ENCODE measurements around the gene TBL1X. TPM values are rescaled to one million over a fixed set of nuclear protein-coding genes. Genes with fewer than 3 reads are reported as not detected.

The TBL1X gene
- total RNA-seq, 6 experiments from 2014 or later = 18.0 to 40.7 (median 20.8) TPM

DNA sequence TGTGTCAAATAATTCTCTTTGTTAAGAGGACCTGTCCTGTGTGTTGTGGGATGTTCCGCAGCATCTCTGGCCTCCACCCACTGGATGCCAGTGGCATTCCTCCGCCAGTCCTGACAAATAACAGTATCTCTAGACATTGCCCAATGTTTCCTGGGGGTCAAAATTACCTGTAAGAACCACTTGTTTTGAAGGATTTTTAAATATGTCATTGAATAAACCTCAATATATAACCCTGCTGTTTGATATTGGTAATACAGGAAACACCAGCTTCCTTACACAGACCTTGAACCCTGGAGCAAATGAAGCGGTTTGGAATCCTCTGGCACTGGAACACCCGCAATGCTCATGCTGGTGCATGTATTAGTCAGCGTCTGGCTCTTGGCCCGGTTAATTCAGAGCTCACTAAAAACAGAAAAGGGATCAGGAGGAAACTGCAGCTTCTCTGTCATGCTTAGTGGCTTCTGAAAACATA is 101.3 kb downstream of the TBL1X start:
- DNase-seq (peak; percentile 78 to 85 (median 79)), ATAC-seq (peak; percentile 89 to 97 (median 94))
- WGBS (ENCODE audit: insufficient coverage, low coverage, low lambda C conversion rate, missing lambda C conversion rate) = 17% methylated on average over 6 of the region's 6 CpGs
- Histone ChIP-seq H3K27ac (peak overlapping the region in 2 of 3 donors; percentile 24 to 27), H3K4me1 (peaks cover 0 to 21% (median 5%) of the 10 kb centered on the region in 4 donors), H3K27me3 (no peaks in the 10 kb centered on the region), H3K9me3 (no peaks in the 10 kb centered on the region), H3K36me3 (no peaks in the 10 kb centered on the region), H3K4me3 (no peak overlapping the region)
- intact Hi-C loops (cut with DNase I) = no loop called here
- TF ChIP-seq POLR2A (IDR thresholded peaks at IDR 0.05) = no peak
- TF ChIP-seq, protein P1, sequence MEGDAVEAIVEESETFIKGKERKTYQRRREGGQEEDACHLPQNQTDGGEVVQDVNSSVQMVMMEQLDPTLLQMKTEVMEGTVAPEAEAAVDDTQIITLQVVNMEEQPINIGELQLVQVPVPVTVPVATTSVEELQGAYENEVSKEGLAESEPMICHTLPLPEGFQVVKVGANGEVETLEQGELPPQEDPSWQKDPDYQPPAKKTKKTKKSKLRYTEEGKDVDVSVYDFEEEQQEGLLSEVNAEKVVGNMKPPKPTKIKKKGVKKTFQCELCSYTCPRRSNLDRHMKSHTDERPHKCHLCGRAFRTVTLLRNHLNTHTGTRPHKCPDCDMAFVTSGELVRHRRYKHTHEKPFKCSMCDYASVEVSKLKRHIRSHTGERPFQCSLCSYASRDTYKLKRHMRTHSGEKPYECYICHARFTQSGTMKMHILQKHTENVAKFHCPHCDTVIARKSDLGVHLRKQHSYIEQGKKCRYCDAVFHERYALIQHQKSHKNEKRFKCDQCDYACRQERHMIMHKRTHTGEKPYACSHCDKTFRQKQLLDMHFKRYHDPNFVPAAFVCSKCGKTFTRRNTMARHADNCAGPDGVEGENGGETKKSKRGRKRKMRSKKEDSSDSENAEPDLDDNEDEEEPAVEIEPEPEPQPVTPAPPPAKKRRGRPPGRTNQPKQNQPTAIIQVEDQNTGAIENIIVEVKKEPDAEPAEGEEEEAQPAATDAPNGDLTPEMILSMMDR (IDR thresholded peaks at IDR 0.05) = peak in 3 of 4 donors; percentile 13 to 31 (median 20)

DNA sequence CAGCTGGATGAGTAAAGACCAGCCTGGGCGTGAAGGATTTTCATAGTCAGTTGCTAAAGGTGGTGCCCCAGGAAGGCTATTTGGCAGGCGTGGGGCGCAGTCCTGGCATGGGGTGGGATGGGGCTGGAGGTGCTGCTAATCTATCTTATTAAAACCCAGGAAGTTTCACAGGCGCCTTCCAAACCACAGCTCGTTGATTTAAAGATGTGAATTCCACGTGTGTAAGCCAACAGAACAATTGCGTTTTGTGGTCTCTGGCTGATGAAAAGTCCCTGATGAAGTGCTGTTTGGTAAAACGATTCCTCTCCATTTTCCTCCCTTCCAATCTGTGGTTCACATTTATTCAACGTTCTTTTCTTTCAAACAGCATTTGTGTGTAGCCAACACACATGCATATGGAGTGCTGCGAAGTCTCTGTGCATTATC is 105.0 kb downstream of the TBL1X start:
- ATAC-seq (no peak), DNase-seq (no peak)
- H3K27me3 ChIP-seq = no peaks in the 10 kb centered on the region
- no peak for TF ChIP-seq POLR2A (IDR thresholded peaks at IDR 0.05)
- TF ChIP-seq, protein P1 (IDR thresholded peaks at IDR 0.05) = no peak
- H3K4me3 ChIP-seq = no peak overlapping the region
- 69% methylated on average over 8 of the region's 10 CpGs for WGBS (ENCODE audit: insufficient coverage, low coverage, low lambda C conversion rate, missing lambda C conversion rate)
- no peak overlapping the region for H3K27ac ChIP-seq
- no peaks in the 10 kb centered on the region for H3K9me3 ChIP-seq
- no peaks in the 10 kb centered on the region for H3K36me3 ChIP-seq
- intact Hi-C loops (cut with DNase I) = no loop called here
- H3K4me1 ChIP-seq = peaks cover 0 to 31% (median 5%) of the 10 kb centered on the region in 4 donors

DNA sequence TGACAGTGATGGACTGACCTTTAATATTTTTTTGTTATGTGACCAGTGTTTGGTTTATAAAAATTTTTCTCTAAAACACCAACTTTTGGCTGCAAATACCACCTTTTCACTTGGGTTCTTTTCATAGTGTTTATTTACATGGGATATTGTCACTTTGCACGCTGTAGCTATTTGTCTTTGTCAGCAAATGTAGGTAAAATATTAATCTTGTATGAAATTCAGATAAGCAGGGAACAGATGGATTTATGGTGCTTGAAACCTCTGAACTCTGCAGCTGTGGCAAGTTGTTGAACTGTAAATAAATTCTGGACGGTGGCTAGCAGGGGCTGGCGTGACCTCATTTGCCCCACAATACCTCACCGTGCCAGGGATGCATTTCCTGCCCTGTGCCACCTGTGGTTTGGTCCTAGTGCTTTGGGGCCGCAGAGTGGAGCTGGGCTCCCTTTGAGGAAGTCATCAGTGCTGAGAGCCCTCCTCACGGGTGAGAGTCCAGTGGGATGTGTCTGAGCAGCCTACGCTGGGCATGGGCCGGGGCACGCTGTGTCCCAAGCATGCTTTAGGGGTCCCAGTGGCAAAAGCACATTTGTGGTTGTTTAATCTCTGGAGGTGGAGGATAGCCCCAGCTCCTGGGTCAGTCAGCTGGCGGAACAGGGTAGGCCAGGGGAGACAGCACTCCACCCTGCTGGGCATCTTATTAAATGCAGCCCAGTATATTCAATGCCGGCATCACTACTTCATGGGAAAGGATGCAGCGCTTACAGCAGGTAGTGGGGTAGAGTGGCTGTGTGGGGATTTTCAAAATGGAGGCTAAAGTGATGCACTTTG is 108.6 kb downstream of the TBL1X start:
- H3K4me1 ChIP-seq = peaks cover 0 to 10% (median 0%) of the 10 kb centered on the region in 4 donors
- H3K9me3 ChIP-seq = no peaks in the 10 kb centered on the region
- H3K36me3 ChIP-seq = no peaks in the 10 kb centered on the region
- peak in 1 of 3 donors; percentile 46 for DNase-seq
- no peak for TF ChIP-seq POLR2A (IDR thresholded peaks at IDR 0.05)
- TF ChIP-seq, protein P1 (IDR thresholded peaks at IDR 0.05) = no peak
- intact Hi-C loops (cut with DNase I) = no loop called here
- 47% methylated on average over 5 of the region's 12 CpGs for WGBS (ENCODE audit: insufficient coverage, low coverage, low lambda C conversion rate, missing lambda C conversion rate)
- no peak overlapping the region for H3K4me3 ChIP-seq
- ATAC-seq = peak; percentile 80 to 92 (median 89)
- no peak overlapping the region for H3K27ac ChIP-seq
- H3K27me3 ChIP-seq = no peaks in the 10 kb centered on the region

DNA sequence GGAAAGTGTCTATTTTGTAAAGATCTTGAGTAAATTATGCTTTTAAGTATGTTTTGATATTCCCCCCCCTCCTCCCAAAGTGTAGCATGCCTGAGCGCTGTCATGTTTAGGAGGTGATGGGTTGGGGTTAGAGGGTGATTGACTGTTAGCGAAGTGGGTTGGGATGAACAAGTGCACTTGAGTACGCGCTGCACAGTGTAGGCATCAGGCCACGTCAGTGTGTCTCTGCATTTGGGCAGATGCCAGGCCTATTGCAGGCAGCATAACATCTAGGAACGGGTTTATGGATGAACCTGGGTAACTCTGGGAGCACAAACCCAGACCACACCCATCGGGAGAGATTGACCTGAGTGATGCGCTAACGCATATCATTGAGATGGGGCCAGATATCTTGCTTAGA is 111.2 kb downstream of the TBL1X start:
- Histone ChIP-seq H3K4me1 (peaks cover 0 to 10% (median 0%) of the 10 kb centered on the region in 4 donors), H3K36me3 (no peaks in the 10 kb centered on the region), H3K27ac (no peak overlapping the region), H3K27me3 (no peaks in the 10 kb centered on the region), H3K4me3 (no peak overlapping the region), H3K9me3 (no peaks in the 10 kb centered on the region)
- DNase-seq (no peak), ATAC-seq (no peak)
- intact Hi-C loops (cut with DNase I) = no loop called here
- 81% methylated on average over 9 of the region's 9 CpGs for WGBS (ENCODE audit: insufficient coverage, low coverage, low lambda C conversion rate, missing lambda C conversion rate)
- no peak for TF ChIP-seq POLR2A (IDR thresholded peaks at IDR 0.05)
- TF ChIP-seq, protein P1 (IDR thresholded peaks at IDR 0.05) = no peak
